ENCODE results near the gene PLD1. TPM values are rescaled to one million over a fixed set of nuclear protein-coding genes. Genes with fewer than 3 reads are reported as not detected.
"Not testable (repeated sequence)": the region's sequence is repeated elsewhere in the genome, so short reads cannot be mapped to it uniquely, and the experiment has no call there.

The PLD1 gene
- total and polyA plus RNA-seq, 5 donors: 17.0 to 79.5 (median 53.9) TPM

DNA sequence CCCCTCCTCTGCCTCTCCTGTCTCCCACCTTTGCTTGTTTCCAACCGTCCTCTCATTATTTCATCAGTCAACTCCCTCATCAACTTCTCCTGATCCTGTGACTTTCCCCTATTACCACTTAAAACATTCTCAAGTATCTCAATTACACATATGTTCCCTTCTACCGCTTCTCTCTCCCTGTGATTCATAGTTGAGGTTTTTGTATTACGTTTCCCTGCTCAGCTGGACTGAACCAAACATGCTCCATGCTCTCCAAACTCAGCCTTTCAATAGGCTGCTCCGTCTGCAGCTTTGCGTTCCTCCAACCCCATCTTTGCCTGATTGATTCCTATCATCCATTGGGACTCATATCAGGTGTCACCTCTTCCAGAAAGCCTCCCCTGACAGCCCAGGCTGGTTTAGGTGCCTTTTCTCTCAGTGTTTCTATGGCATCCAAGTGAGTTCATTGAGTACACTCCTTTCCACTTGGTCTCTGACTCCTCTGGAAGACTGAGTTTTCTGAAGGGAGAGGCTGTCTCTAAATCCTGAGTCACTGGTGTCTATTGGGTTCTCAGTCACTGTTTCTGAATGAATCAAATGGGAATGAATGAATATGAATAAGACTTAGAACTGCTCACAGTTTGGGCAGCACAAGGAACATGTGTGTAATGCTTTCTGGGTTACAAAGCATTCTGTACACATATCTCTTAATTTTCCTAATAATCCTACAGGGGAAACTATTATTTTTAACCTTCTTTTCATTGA is 56.4 kb downstream of the PLD1 start:
- Histone ChIP-seq H3K27me3 (ENCODE audit: control insufficient read depth, insufficient read depth) (no peaks in the 10 kb centered on the region), H3K9me3 (ENCODE audit: control insufficient read depth, low read length) (no peaks in the 10 kb centered on the region), H3K4me1 (ENCODE audit: control insufficient read depth, insufficient read depth, low read length) (peaks cover 11% of the 10 kb centered on the region), H3K27ac (ENCODE audit: low read length) (peak overlapping the region; percentile 57), H3K4me3 (ENCODE audit: low read length) (no peak overlapping the region)
- DNase-seq (no peak), ATAC-seq (no peak)
- WGBS: 80% methylated on average over 5 of the region's 5 CpGs
- intact Hi-C loops (cut with DNase I): no loop called here

DNA sequence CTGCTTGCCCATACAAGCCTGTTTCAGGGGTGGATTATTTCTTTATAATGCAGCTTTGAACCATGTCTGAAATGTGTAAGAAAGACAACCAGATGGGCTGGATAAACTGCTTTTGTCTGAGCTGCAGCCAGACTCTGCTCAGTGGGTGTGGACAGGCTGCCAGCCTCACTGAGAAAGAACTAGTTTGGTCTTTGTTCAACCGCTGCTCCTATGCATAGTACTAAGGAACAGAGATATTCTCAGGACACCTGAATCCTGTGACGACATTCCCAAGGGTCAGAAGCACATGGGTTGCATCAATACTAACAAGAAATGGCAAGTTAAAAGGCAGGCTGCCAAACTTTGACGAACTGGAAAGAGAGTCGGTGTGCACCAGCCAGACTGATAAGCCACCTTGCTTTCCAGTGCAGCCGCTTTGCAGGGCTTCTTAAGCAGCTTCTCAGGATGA is 57.2 kb downstream of the PLD1 start:
- intact Hi-C loops (cut with DNase I): no loop called here
- H3K27ac ChIP-seq (ENCODE audit: low read length): peak overlapping the region; percentile 56
- no peaks in the 10 kb centered on the region for H3K9me3 ChIP-seq (ENCODE audit: control insufficient read depth, low read length)
- H3K27me3 ChIP-seq (ENCODE audit: control insufficient read depth, insufficient read depth): no peaks in the 10 kb centered on the region
- WGBS: 33% methylated on average over 5 of the region's 5 CpGs
- DNase-seq: peak in 1 of 3 donors; percentile 63
- H3K4me1 ChIP-seq (ENCODE audit: control insufficient read depth, insufficient read depth, low read length): peaks cover 6% of the 10 kb centered on the region
- no peak overlapping the region for H3K4me3 ChIP-seq (ENCODE audit: low read length)
- ATAC-seq: peak; percentile 52 to 73

DNA sequence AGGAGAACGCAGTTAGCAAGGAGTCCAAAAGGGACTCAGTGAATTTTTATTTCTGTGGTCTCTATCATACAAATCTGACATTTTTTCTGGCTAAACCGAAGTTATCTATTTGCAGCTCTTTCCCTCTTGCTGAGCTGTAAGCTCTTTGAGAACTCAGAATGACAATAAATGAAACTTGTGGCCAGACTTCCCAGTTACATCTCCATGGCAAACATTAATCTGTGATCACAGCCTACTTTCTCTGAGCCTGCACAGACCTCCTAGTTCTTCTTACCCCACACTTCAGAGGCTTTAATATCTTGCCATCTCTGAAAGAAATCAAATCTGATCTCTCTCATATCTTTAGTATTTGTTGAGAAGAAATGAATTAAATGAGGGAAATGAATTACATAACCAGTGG is 58.0 kb downstream of the PLD1 start:
- intact Hi-C loops (cut with DNase I): no loop called here
- H3K4me3 ChIP-seq (ENCODE audit: low read length): no peak overlapping the region
- no peaks in the 10 kb centered on the region for H3K27me3 ChIP-seq (ENCODE audit: control insufficient read depth, insufficient read depth)
- ATAC-seq (no peak), DNase-seq (no peak)
- no peaks in the 10 kb centered on the region for H3K9me3 ChIP-seq (ENCODE audit: control insufficient read depth, low read length)
- no peak overlapping the region for H3K27ac ChIP-seq (ENCODE audit: low read length)
- H3K4me1 ChIP-seq (ENCODE audit: control insufficient read depth, insufficient read depth, low read length): peaks cover 6% of the 10 kb centered on the region
- WGBS: 65% methylated on average over 2 of the region's 2 CpGs

DNA sequence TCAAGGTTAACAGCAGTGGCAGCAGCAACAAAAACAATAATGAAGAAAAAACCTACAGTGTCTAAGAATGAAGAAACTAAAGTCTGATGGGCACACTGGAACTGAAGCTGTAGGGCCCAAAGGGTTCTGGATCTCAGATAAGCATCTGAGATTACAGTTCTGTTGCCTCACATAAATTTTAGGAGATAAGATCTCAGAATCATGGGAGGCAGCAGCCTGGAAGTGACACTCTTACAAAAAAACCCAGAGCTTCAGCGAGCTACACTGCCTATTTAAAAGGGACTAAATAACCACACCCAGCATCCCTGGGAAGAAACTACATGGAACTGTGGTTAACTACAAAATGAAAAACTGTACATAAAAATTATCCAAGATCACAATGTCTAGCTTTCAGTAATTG is 61.2 kb downstream of the PLD1 start:
- H3K27me3 ChIP-seq (ENCODE audit: control insufficient read depth, insufficient read depth): no peaks in the 10 kb centered on the region
- ATAC-seq (no peak), DNase-seq (no peak)
- peak overlapping the region; percentile 70 for H3K27ac ChIP-seq (ENCODE audit: low read length)
- H3K9me3 ChIP-seq (ENCODE audit: control insufficient read depth, low read length): no peaks in the 10 kb centered on the region
- intact Hi-C loops (cut with DNase I): no loop called here
- peaks cover 13% of the 10 kb centered on the region for H3K4me1 ChIP-seq (ENCODE audit: control insufficient read depth, insufficient read depth, low read length)
- 39% methylated on average over 1 of the region's 1 CpG for WGBS
- H3K4me3 ChIP-seq (ENCODE audit: low read length): no peak overlapping the region

DNA sequence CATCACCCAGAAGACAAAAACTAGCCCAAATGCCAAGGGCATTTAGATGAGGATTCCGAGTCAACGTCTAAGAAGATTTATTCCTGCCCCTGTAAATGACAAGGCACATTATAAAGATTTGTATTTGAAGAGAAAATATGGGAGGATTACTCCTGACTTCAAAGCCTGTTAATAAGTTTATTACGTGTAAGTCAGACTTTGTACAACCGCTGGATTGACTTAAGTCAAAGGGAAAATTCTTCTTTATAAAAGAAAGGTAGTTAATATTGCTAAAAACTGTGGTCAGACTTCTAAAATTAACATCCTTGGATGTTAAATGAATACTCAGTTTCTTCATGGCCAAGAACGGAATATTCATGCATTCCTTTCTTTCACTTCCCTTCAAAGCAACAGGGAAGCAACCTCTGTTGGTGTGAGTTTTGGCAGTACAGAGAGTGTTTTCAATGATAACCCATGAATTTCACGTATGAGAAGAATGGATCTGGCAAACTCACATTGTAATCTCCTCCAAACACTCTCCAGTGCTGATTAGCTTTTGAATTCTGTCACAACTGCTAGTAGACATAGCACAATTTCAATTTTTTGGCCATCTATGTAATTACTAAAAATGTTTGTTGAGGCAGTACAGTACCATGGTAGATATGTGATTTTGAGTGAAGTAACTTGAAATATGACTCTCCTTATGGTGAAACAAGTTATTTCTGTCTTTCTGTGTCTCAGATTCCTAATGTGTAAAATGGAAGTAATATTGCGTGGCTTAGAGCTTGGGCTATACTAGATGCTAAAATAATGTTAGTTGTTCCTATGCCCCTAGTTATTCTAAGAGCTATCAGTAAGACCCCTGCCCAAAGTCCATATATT is 62.0 kb downstream of the PLD1 start:
- intact Hi-C loops (cut with DNase I): no loop called here
- DNase-seq (no peak), ATAC-seq (peak; percentile 82 to 88)
- Histone ChIP-seq H3K27me3 (ENCODE audit: control insufficient read depth, insufficient read depth) (no peaks in the 10 kb centered on the region), H3K4me1 (ENCODE audit: control insufficient read depth, insufficient read depth, low read length) (peaks cover 15% of the 10 kb centered on the region), H3K27ac (ENCODE audit: low read length) (peak overlapping the region; percentile 77), H3K9me3 (ENCODE audit: control insufficient read depth, low read length) (no peaks in the 10 kb centered on the region), H3K4me3 (ENCODE audit: low read length) (no peak overlapping the region)
- WGBS: 29% methylated on average over 7 of the region's 7 CpGs

DNA sequence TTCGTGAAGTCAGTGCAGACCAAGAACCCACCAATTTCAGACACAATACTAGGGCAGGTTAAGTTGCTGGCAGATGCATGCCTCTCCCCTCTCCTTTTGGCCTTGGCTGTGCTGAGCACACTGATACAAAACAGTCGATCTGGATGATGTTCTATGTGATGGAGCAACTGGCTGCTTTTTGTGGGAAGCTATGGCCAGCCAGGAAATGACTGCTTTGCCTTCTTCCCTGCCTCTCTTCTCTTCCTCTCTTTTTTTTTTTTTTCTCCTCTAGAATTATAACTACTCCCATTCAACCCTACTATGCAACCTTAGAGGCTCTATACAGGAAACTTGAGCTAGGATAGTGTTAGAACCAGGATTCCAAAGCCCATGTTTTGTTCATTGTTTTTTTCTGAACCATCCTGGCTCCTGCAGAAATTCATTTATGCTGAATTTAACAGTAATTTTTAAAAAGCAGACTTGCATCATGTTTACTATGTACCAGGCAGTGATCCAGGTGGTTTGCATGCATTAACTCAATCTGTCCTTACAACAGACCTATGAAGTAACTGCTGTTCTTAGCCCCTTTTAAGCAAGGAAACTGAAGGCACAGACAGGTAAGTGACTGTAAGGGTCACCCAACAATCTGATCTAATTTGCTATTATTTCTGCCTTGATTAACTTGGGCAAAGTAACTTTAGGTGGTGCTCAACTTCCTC is 62.9 kb downstream of the PLD1 start:
- Histone ChIP-seq H3K9me3 (ENCODE audit: control insufficient read depth, low read length) (no peaks in the 10 kb centered on the region), H3K27me3 (ENCODE audit: control insufficient read depth, insufficient read depth) (no peaks in the 10 kb centered on the region), H3K4me3 (ENCODE audit: low read length) (no peak overlapping the region), H3K27ac (ENCODE audit: low read length) (peak overlapping the region; percentile 85), H3K4me1 (ENCODE audit: control insufficient read depth, insufficient read depth, low read length) (peaks cover 16% of the 10 kb centered on the region)
- ATAC-seq (peak in 1 of 2 donors; percentile 21), DNase-seq (no peak)
- 43% methylated on average over 2 of the region's 2 CpGs for WGBS
- intact Hi-C loops (cut with DNase I): no loop called here

DNA sequence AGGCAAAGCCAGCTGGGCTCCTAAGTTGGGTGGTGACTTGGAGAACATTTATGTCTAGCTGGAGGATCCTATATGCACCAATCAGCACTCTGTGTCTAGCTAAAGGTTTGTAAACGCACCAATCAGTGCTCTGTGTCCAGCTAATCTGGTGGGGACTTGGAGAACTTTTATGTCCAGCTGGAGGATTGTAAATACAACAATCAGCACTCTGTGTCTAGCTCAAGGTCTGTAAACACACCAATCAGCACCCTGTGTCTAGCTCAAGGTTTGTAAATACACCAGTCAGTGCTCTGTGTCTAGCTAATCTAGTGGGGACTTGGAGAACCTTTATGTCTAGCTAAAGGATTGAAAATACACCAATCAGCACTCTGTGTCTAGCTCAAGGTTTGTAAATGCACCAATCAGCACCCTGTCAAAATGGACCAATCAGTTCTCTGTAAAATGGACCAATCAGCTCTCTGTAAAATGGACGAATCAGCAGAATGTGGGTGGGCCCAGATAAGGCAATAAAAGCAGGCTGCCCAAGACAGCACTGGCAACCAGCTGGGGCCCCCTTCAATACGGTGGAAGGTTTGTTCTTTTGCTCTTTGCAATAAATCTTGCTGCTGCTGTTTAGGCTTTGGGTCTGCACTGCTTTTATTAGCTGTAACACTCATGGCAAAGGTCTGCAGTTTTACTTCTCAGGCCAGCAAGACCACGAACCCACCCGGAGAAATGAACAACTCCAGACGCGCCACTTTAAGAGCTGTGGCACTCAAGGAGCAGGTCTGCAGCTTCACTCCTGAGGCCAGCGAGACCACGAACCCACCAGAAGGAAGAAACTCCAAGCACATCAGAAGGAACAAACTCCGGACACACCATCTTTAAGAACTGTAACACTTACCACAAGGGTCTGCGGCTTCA is 63.7 kb downstream of the PLD1 start:
- WGBS: 83% methylated on average over 11 of the region's 11 CpGs
- peak overlapping the region; percentile 85 for H3K27ac ChIP-seq (ENCODE audit: low read length)
- H3K27me3 ChIP-seq (ENCODE audit: control insufficient read depth, insufficient read depth); H3K4me3 ChIP-seq (ENCODE audit: low read length); H3K9me3 ChIP-seq (ENCODE audit: control insufficient read depth, low read length); intact Hi-C loops (cut with DNase I); ATAC-seq: not testable (repeated sequence)
- peaks cover 16% of the 10 kb centered on the region for H3K4me1 ChIP-seq (ENCODE audit: control insufficient read depth, insufficient read depth, low read length)
- DNase-seq: peak in 1 of 3 donors; percentile 35

DNA sequence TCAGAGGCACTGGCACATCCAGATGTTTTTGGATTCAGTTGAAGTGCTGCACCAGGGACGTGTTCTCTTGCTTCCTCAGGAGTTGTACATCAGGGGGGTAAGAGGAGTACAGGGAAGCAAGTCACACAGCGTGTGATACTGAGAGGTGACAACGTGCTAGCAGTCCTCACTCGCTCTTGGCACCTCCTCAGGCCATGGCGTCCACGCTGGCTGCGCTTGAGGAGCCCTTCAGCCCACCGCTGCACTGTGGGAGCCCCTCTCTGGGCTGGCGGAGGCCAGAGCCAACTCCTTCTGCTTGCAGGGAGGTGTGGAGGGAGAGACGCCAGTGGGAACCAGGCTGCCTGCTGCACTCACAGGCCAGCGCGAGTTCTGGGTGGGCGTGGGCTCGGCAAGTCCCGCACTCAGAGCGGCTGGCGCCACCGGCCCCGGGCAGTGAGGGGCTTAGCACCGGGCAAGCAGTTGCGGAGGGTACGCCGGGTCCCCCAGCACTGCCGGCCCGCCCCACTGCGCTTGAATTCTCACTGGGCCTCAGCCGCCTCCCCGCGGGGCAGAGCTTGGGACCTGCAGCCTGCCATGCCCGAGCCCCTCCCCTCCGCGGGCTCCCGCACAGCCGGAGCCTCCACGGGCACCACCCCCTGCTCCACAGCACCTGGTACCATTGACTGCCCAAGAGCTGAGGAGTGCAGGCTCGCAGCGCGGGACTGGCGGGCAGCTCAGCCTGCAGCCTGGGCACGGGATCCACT is 64.5 kb downstream of the PLD1 start:
- 93% methylated on average over 40 of the region's 40 CpGs for WGBS
- DNase-seq: peak in 2 of 3 donors; percentile 44 to 64
- ATAC-seq: peak; percentile 5 to 10
- peak overlapping the region; percentile 9 for H3K27ac ChIP-seq (ENCODE audit: low read length)
- H3K4me1 ChIP-seq (ENCODE audit: control insufficient read depth, insufficient read depth, low read length): peaks cover 16% of the 10 kb centered on the region
- H3K4me3 ChIP-seq (ENCODE audit: low read length): no peak overlapping the region
- no peaks in the 10 kb centered on the region for H3K9me3 ChIP-seq (ENCODE audit: control insufficient read depth, low read length)
- H3K27me3 ChIP-seq (ENCODE audit: control insufficient read depth, insufficient read depth): no peaks in the 10 kb centered on the region
- intact Hi-C loops (cut with DNase I): no loop called here

DNA sequence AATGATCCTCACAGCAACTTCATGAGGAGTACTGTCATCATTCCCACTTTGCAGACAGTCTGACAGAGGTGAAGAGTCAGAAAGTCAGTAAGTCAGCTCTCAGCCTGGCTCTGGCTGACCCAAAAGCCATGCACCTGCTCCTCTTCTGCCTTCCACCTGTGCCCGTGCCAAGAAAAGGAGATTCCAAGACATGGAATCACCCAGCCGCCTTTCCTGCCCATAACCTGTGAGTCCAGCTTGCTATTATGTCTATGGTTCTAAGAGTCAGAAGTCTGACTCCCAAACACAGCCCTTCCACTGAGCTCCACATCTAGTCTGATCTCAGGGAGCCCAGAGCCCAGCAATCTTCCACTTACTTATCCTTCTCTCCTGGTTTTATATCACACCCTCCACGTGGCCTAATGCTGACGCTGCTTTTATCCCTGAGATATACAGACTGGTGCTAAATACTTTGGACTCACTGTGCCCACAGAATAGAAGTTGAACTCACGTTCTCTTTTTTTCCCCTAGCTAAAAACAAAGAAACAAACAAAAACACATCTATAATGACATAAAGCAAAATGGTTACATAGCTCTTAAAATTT is 66.0 kb downstream of the PLD1 start:
- no peaks in the 10 kb centered on the region for H3K9me3 ChIP-seq (ENCODE audit: control insufficient read depth, low read length)
- H3K4me1 ChIP-seq (ENCODE audit: control insufficient read depth, insufficient read depth, low read length): peaks cover 16% of the 10 kb centered on the region
- intact Hi-C loops (cut with DNase I): no loop called here
- H3K27me3 ChIP-seq (ENCODE audit: control insufficient read depth, insufficient read depth): no peaks in the 10 kb centered on the region
- peak overlapping the region; percentile 82 for H3K27ac ChIP-seq (ENCODE audit: low read length)
- ATAC-seq (no peak), DNase-seq (no peak)
- WGBS: 57% methylated on average over 5 of the region's 5 CpGs
- H3K4me3 ChIP-seq (ENCODE audit: low read length): no peak overlapping the region
